K562 (cell line): ENCODE data around the gene WASL. TPM values are rescaled to one million over a fixed set of nuclear protein-coding genes. Genes with fewer than 3 reads are reported as not detected.

ENCODE experiments used
- ATAC-seq: fragments of 200-7000 bp; cut with Tn5 transposase; 3 replicates; pipeline ENCODE4 v1.9.1; 2020; ENCODE audit warnings: moderate library complexity
- BruUV-seq: library from RNA; stranded (reverse); fragments of 400-500 nt; replicated peaks from 2 replicates; lab custom pipeline; 2021; lab: Mats Ljungman, UMichigan
- CTCF ChIA-PET: fragments of 300-600 bp; formaldehyde crosslinking; extraction: SDS; loops from one replicate; lab custom pipeline; 2021; ENCODE audit warnings: low intra/inter-chr PET ratio; lab: Yijun Ruan, JAX
- POLR2A ChIA-PET: fragments of 300-600, 350-650 bp; sonication (Branson Sonifier 250); formaldehyde crosslinking; extraction: SDS; loops from one replicate; lab custom pipeline; 2021; ENCODE audit warnings: antibody characterized with exemption, inconsistent platforms; lab: Yijun Ruan, JAX
- DNase-seq, 4 experiments: peaks; one replicate each; pipeline versions ENCODE4 v3.0.0 to v3.0.0-alpha.2; 2011 to 2018; ENCODE audit warnings: low spot score in 3 of 4, mixed read lengths in 3 of 4; ENCODE audit errors: extremely low read depth in 1 of 4
- FAIRE-seq: peaks from 2 replicates; lab custom pipeline; 2011; peaks lifted over from hg19 to GRCh38; lab: Jason Lieb, UNC
- H2AFZ ChIP-seq: 2 replicates; pipeline ENCODE4 v1.6.0; 2011; ENCODE audit warnings: low read depth, low read length, control low read depth, inconsistent platforms
- H3K27ac ChIP-seq: fragments of 200-600 bp; 3 replicates; pipeline ENCODE4 v1.8.0; 2011; ENCODE audit warnings: low read depth, mild to moderate bottlenecking, control low read depth, inconsistent platforms, low read length, moderate library complexity, mixed read lengths; ENCODE audit errors: extremely low read depth
- H3K27me3 ChIP-seq, 2 experiments: fragments of 300-600 bp in 1 of 2; 2 replicates in 1 of 2; 3 replicates in 1 of 2; pipeline versions ENCODE4 v1.6.0 to v1.8.0; 2011; ENCODE audit warnings: inconsistent platforms in 2 of 2, low read length in 2 of 2, mild to moderate bottlenecking in 1 of 2, mixed read lengths in 1 of 2, moderate library complexity in 1 of 2; ENCODE audit not compliant: control insufficient read depth in 2 of 2, insufficient read depth in 2 of 2
- H3K36me3 ChIP-seq: fragments of 300-600 bp; 3 replicates; pipeline ENCODE4 v1.8.0; 2011; ENCODE audit warnings: mild to moderate bottlenecking, low read length, inconsistent platforms; ENCODE audit not compliant: control insufficient read depth, insufficient read depth
- H3K4me1 ChIP-seq, 2 experiments: fragments of 200-600 bp in 1 of 2; replicated peaks in 1 of 2; 2 replicates in 1 of 2; 3 replicates in 1 of 2; pipeline versions ENCODE4 v1.5.1 to v1.8.0; 2011; ENCODE audit warnings: inconsistent platforms in 2 of 2, low read length in 2 of 2, mild to moderate bottlenecking in 1 of 2, mixed read lengths in 1 of 2, moderate library complexity in 1 of 2; ENCODE audit not compliant: control insufficient read depth in 2 of 2, insufficient read depth in 2 of 2
- H3K4me2 ChIP-seq: 2 replicates; pipeline ENCODE4 v1.6.1; 2011; ENCODE audit warnings: low read length, control low read depth, inconsistent platforms, mixed read lengths; ENCODE audit not compliant: insufficient read depth
- H3K4me3 ChIP-seq: fragments of 200-600 bp; sonication (generic), shearing (Covaris generic); 2 replicates; pipeline ENCODE4 v1.5.1; 2016; ENCODE audit warnings: control low read depth, inconsistent platforms
- H3K79me2 ChIP-seq: fragments of 200-600 bp; 3 replicates; pipeline ENCODE4 v1.8.0; 2011; ENCODE audit warnings: low read length, inconsistent platforms; ENCODE audit not compliant: control insufficient read depth, insufficient read depth
- H3K9ac ChIP-seq, 2 experiments: 2 replicates each; pipeline versions ENCODE4 v1.6.0 to v1.6.1; 2011; ENCODE audit warnings: low read depth in 2 of 2, low read length in 2 of 2, control low read depth in 1 of 2, inconsistent platforms in 1 of 2, mild to moderate bottlenecking in 1 of 2, mixed read lengths in 1 of 2; ENCODE audit not compliant: insufficient read depth in 1 of 2
- H3K9me1 ChIP-seq: one replicate; pipeline ENCODE4 v1.6.0; 2011; ENCODE audit warnings: inconsistent platforms, mild to moderate bottlenecking, low read length, moderate library complexity; ENCODE audit not compliant: control insufficient read depth, insufficient read depth
- H3K9me3 ChIP-seq: replicated peaks from 2 replicates; pipeline ENCODE4 v1.5.1; 2011; ENCODE audit warnings: low read depth, low read length, inconsistent platforms; ENCODE audit not compliant: control insufficient read depth, insufficient read depth
- H4K20me1 ChIP-seq: replicated peaks from 2 replicates; pipeline ENCODE4 v1.6.1; 2011; ENCODE audit warnings: low read length, inconsistent platforms, mixed read lengths; ENCODE audit not compliant: control insufficient read depth, insufficient read depth
- ASH1L ChIP-seq: fragments of 450-650 bp; IDR thresholded peaks from 2 replicates; pipeline ENCODE4 v1.6.1; 2018; ENCODE audit warnings: borderline replicate concordance, mild to moderate bottlenecking, low read depth; ENCODE audit not compliant: partially characterized antibody
- CAMTA2 ChIP-seq: fragments of 250-450 bp; sonication (Bioruptor Pico); conservative IDR thresholded peaks from 2 replicates; pipeline ENCODE4 v1.5.1; 2022
- ETV6 ChIP-seq, 3 experiments: fragments of 150-350 bp in 1 of 3; sonication (generic) in 1 of 3; formaldehyde crosslinking in 1 of 3; IDR thresholded peaks; 2 replicates each; pipeline versions ENCODE4 v1.6.1 to v1.8.0; 2014 to 2022; ENCODE audit warnings: borderline replicate concordance in 2 of 3, low read depth in 2 of 3, antibody characterized with exemption in 1 of 3, low read length in 1 of 3, mild to moderate bottlenecking in 1 of 3, missing genetic modification reagents in 1 of 3
- GABPB2 ChIP-seq: fragments of 250-450 bp; sonication (Bioruptor Pico); conservative IDR thresholded peaks from 2 replicates; pipeline ENCODE4 v1.5.1; 2021; ENCODE audit warnings: mild to moderate bottlenecking
- GMEB1 ChIP-seq: fragments of 250-450 bp; sonication (Bioruptor Pico); IDR thresholded peaks from 2 replicates; pipeline ENCODE4 v1.4.0; 2020; ENCODE audit warnings: mild to moderate bottlenecking
- SRF ChIP-seq, 2 experiments: fragments of 250-450, 450-650 bp in 1 of 2; sonication (Bioruptor Pico) in 1 of 2; sonication (generic) in 1 of 2; formaldehyde crosslinking; IDR thresholded peaks; 2 replicates each; pipeline versions ENCODE4 v1.5.0 to v1.5.1; 2020 to 2022; ENCODE audit warnings: mild to moderate bottlenecking in 1 of 2, missing genetic modification reagents in 1 of 2
- TAL1 ChIP-seq: fragments of 450-650 bp; IDR thresholded peaks from 2 replicates; pipeline ENCODE4 v1.6.1; 2016; ENCODE audit warnings: mild to moderate bottlenecking
- TBP ChIP-seq: optimal IDR thresholded peaks from 2 replicates; pipeline ENCODE3; 2011; ENCODE audit warnings: low read depth, low read length, improper control_type of control experiment
- ZC3H8 ChIP-seq: fragments of 450-650 bp; IDR thresholded peaks from 2 replicates; pipeline ENCODE4 v1.6.1; 2017
- in situ Hi-C: fragments of 300-500 bp; cut with MboI; formaldehyde crosslinking; loops from 4 replicates; pipeline ENCODE4 v1.15.0; 2018; ENCODE audit warnings: inconsistent platforms, mixed read lengths
- intact Hi-C: fragments of 100-400 bp; cut with micrococcal nuclease; formaldehyde crosslinking; loops from 2 replicates; pipeline ENCODE4 v1.14.2; 2022
- polyA plus RNA-seq, 8 experiments: library from polyadenylated mRNA; depleted of rRNA in 4 of 8; stranded (reverse) in 5 of 8; unstranded in 3 of 8; fragments of >200 nt; fragmentation: Nextera tagmentation in 2 of 8; fragmentation: Illumina TruSeq in 1 of 8; extraction: Ambion mirVana in 2 of 8; extraction: Trizol in 1 of 8; gene quantifications; 2 replicates each; pipeline versions ENCODE4 v1.2.1 to v1.2.3, GENCODE V29; 2011 to 2014; ENCODE audit warnings: inconsistent platforms in 1 of 8, missing spikeins in 1 of 8
- total RNA-seq, 7 experiments: library from RNA; depleted of rRNA in 6 of 7; stranded (reverse); fragments of >200 nt in 6 of 7; fragmentation: Illumina TruSeq in 2 of 7; extraction: Trizol in 2 of 7; gene quantifications; 2 replicates each; pipeline versions ENCODE4 v1.2.1 to v1.2.3, GENCODE V29; 2011 to 2021; ENCODE audit warnings: low replicate concordance in 1 of 7
- TF ChIP-seq, protein P1 (sequence below): fragments of 250-450 bp; sonication (Bioruptor Pico); IDR thresholded peaks from 2 replicates; pipeline ENCODE4 v1.4.0; 2020
- TF ChIP-seq, protein P2 (sequence below): fragments of 450-650 bp; IDR thresholded peaks from 2 replicates; pipeline ENCODE4 v1.6.1; 2016; ENCODE audit warnings: mild to moderate bottlenecking

WASL gene
- total and polyA plus RNA-seq, 9 of the 15 experiments (the other 6 are each of a cell fraction or from before 2014, with no cell fraction given): 3.2 to 13.9 (median 8.3) TPM

DNA sequence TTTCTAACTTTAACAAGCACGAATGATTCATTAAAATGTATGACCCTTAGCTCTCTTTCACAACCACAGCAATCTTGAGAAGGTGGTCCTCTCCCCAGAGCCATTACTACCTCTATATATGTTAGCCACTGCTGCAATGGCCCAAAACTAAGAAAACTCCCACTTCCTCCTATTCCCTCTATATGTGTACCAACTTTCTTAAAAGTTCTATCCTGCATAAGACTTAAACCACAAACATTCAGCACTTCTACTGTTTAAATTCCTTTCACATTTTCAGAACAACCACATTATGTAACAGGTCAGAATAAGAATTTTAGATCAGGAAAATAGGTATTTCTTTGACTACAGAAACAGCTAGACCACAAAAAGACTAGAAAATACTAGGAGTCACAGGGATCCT is 36.2 kb downstream of the WASL start (continued):
- TF ChIP-seq, protein P1, sequence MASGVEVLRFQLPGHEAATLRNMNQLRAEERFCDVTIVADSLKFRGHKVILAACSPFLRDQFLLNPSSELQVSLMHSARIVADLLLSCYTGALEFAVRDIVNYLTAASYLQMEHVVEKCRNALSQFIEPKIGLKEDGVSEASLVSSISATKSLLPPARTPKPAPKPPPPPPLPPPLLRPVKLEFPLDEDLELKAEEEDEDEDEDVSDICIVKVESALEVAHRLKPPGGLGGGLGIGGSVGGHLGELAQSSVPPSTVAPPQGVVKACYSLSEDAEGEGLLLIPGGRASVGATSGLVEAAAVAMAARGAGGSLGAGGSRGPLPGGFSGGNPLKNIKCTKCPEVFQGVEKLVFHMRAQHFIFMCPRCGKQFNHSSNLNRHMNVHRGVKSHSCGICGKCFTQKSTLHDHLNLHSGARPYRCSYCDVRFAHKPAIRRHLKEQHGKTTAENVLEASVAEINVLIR: no peak
- TF ChIP-seq TBP (no peak), GABPB2 (CRISPR knock-in tag) (no peak), SRF (CRISPR knock-in tag; IDR thresholded peaks at IDR 0.05) (no peak)
- TF ChIP-seq, protein P2, sequence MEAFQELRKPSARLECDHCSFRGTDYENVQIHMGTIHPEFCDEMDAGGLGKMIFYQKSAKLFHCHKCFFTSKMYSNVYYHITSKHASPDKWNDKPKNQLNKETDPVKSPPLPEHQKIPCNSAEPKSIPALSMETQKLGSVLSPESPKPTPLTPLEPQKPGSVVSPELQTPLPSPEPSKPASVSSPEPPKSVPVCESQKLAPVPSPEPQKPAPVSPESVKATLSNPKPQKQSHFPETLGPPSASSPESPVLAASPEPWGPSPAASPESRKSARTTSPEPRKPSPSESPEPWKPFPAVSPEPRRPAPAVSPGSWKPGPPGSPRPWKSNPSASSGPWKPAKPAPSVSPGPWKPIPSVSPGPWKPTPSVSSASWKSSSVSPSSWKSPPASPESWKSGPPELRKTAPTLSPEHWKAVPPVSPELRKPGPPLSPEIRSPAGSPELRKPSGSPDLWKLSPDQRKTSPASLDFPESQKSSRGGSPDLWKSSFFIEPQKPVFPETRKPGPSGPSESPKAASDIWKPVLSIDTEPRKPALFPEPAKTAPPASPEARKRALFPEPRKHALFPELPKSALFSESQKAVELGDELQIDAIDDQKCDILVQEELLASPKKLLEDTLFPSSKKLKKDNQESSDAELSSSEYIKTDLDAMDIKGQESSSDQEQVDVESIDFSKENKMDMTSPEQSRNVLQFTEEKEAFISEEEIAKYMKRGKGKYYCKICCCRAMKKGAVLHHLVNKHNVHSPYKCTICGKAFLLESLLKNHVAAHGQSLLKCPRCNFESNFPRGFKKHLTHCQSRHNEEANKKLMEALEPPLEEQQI: no peak

- DNase-seq (peak in 2 of 4 experiments; percentile 71 to 81), FAIRE-seq (peak; percentile 82), ATAC-seq (peak; percentile 76)
- H3K9ac ChIP-seq: peak overlapping the region in 1 of 2 experiments; percentile 19; a peak in 1 of 4 replicates
- H3K36me3 ChIP-seq: peaks cover 35% of the 10 kb centered on the region
- peak overlapping the region; percentile 42 for H3K4me2 ChIP-seq
- ChIA-PET CTCF (interaction anchor here (0.7 kb wide), 1 partner anchor 245 kb away, joined by 3 read pairs; no protein-coding TSS in a partner anchor), POLR2A (no interaction called here)
- peaks cover 84% of the 10 kb centered on the region for H3K79me2 ChIP-seq
- no peaks in the 10 kb centered on the region for H3K9me3 ChIP-seq
- in situ Hi-C loops: no loop called here
- peaks cover 0 to 54% of the 10 kb centered on the region in 2 experiments; a peak in 4 of 5 replicates for H3K4me1 ChIP-seq
- peak overlapping the region; percentile 18; the same call in 2 of the 3 replicates for H3K27ac ChIP-seq
- no peak overlapping the region for H2AFZ ChIP-seq
- H4K20me1 ChIP-seq: no peaks in the 10 kb centered on the region; the same call in 1 of the 2 replicates
- BruUV-seq: no TSS peak
- H3K9me1 ChIP-seq: no peaks in the 10 kb centered on the region
- no peak overlapping the region for H3K4me3 ChIP-seq
- intact Hi-C loops: loop anchor here (1.0 to 5.0 kb wide), 2 partner anchors 35 to 75 kb away; no protein-coding TSS in a partner anchor
- no peaks in the 10 kb centered on the region for H3K27me3 ChIP-seq
- no peak for TF ChIP-seq CAMTA2 (CRISPR knock-in tag)
- TF ChIP-seq GMEB1 (CRISPR knock-in tag): no peak
- TF ChIP-seq ZC3H8: no peak
- TF ChIP-seq ASH1L: peak; percentile 23
- TF ChIP-seq ETV6 (IDR thresholded peaks at IDR 0.05; ENCODE audit: borderline replicate concordance in 1 of 2, low read depth in 2 of 2, low read length in 1 of 2): peak in 1 of 2 experiments; percentile 61; a peak in 1 of 4 replicates
- TF ChIP-seq ETV6 (CRISPR knock-in tag; IDR thresholded peaks at IDR 0.05; ENCODE audit: borderline replicate concordance): no peak
- peak; percentile 7; the same call in 1 of the 2 replicates for TF ChIP-seq TAL1
Measured at GRCh38 chr7:123711832-123712293, 36.9 kb downstream of the WASL start.
